ENCODE measurements around the gene ANKLE1. TPM values are rescaled to one million over a fixed set of nuclear protein-coding genes. Genes with fewer than 3 reads are reported as not detected.

The ANKLE1 gene
- total and polyA plus RNA-seq, 8 donors: 0.04 to 0.59 (median 0.13) TPM; not detected in 1

- H3K4me1 ChIP-seq: no peaks in the 10 kb centered on the region
- H3K36me3 ChIP-seq: peaks cover 0 to 12% (median 11%) of the 10 kb centered on the region in 3 donors
- no peak overlapping the region for H3K27ac ChIP-seq
- H3K4me3 ChIP-seq: no peak overlapping the region
- FAIRE-seq (no peak), DNase-seq (peak in 1 of 6 donors; percentile 62), ATAC-seq (no peak)
- TF ChIP-seq, protein P1, sequence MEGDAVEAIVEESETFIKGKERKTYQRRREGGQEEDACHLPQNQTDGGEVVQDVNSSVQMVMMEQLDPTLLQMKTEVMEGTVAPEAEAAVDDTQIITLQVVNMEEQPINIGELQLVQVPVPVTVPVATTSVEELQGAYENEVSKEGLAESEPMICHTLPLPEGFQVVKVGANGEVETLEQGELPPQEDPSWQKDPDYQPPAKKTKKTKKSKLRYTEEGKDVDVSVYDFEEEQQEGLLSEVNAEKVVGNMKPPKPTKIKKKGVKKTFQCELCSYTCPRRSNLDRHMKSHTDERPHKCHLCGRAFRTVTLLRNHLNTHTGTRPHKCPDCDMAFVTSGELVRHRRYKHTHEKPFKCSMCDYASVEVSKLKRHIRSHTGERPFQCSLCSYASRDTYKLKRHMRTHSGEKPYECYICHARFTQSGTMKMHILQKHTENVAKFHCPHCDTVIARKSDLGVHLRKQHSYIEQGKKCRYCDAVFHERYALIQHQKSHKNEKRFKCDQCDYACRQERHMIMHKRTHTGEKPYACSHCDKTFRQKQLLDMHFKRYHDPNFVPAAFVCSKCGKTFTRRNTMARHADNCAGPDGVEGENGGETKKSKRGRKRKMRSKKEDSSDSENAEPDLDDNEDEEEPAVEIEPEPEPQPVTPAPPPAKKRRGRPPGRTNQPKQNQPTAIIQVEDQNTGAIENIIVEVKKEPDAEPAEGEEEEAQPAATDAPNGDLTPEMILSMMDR (IDR thresholded peaks at IDR 0.05): no peak
- no peaks in the 10 kb centered on the region for H3K27me3 ChIP-seq
- WGBS, 2 donors: 92 to 98% methylated on average over 19 of the region's 19 CpGs
- intact Hi-C loops (cut with DNase I): no loop called here
- H3K9me3 ChIP-seq: no peaks in the 10 kb centered on the region
Observed at GRCh38 chr19:17321655-17322489, 40.2 kb downstream of the ANKLE1 start.

- Histone ChIP-seq H3K27ac (no peak overlapping the region), H3K9me3 (no peaks in the 10 kb centered on the region), H3K4me1 (no peaks in the 10 kb centered on the region), H3K4me3 (no peak overlapping the region), H3K27me3 (no peaks in the 10 kb centered on the region), H3K36me3 (peaks cover 0 to 12% (median 11%) of the 10 kb centered on the region in 3 donors)
- FAIRE-seq: no peak
- DNase-seq: no peak
- WGBS, 2 donors: 79 to 85% methylated on average over 10 of the region's 10 CpGs
- TF ChIP-seq, protein P1 (IDR thresholded peaks at IDR 0.05): no peak
- intact Hi-C loops (cut with DNase I): no loop called here
- ATAC-seq: no peak
Observed at GRCh38 chr19:17322854-17323253, 41.2 kb downstream of the ANKLE1 start.

GRCh38 chr19:17323300-17323963 is 41.7 kb downstream of the ANKLE1 start:
- 55 to 57% methylated on average over 23 to 56 of the region's 56 CpGs for WGBS, 2 donors
- Histone ChIP-seq H3K27ac (no peak overlapping the region), H3K4me3 (no peak overlapping the region), H3K36me3 (peaks cover 0 to 12% (median 11%) of the 10 kb centered on the region in 3 donors), H3K4me1 (no peaks in the 10 kb centered on the region), H3K9me3 (no peaks in the 10 kb centered on the region), H3K27me3 (no peaks in the 10 kb centered on the region)
- TF ChIP-seq, protein P1 (IDR thresholded peaks at IDR 0.05): no peak
- ATAC-seq (no peak), FAIRE-seq (no peak), DNase-seq (no peak)
- intact Hi-C loops (cut with DNase I): no loop called here

DNA sequence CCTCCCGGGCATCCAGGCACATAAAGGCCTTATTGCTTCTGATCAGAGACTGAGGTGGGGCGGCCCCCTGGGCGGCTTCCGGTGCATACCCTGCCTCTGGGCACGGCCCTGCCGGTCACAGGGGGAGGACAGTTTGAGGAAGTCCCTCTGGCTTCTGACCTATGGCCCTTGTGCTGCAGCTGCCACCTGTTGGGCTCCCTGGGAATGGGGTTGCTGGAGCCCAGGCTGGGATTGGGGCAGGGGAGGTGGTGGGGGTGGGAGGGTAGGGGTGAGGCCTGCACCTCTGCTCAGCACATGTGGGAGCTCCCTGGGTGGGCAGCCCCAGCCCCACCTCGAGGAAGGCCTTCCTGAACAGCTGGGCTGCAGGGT is 42.2 kb downstream of the ANKLE1 start:
- no peak for FAIRE-seq
- Histone ChIP-seq H3K27me3 (no peaks in the 10 kb centered on the region), H3K4me3 (no peak overlapping the region), H3K4me1 (peaks cover 0 to 3% (median 0%) of the 10 kb centered on the region in 3 donors), H3K27ac (no peak overlapping the region), H3K9me3 (no peaks in the 10 kb centered on the region), H3K36me3 (peaks cover 0 to 12% (median 11%) of the 10 kb centered on the region in 3 donors)
- DNase-seq: no peak
- no peak for ATAC-seq
- 65 to 72% methylated on average over 7 of the region's 7 CpGs for WGBS, 2 donors
- intact Hi-C loops (cut with DNase I): no loop called here
- TF ChIP-seq, protein P1 (IDR thresholded peaks at IDR 0.05): no peak
